OCI-LY1 (cell line): ENCODE results near the gene C3orf18.

Source experiments
- H2AFZ ChIP-seq: fragments of 200-600 bp; sonication (generic), shearing (Covaris generic); 2 replicates; pipeline ENCODE4 v1.6.0; 2014; ENCODE audit warnings: antibody characterized with exemption, mild to moderate bottlenecking, low read length
- H3F3A ChIP-seq: fragments of 200-600 bp; sonication (generic), shearing (Covaris generic); 2 replicates; pipeline ENCODE4 v1.6.0; 2014; ENCODE audit warnings: mild to moderate bottlenecking, antibody characterized with exemption, low read length, moderate library complexity; ENCODE audit not compliant: insufficient read depth
- H3K27ac ChIP-seq: fragments of 200-600 bp; sonication (generic); 2 replicates; pipeline ENCODE4 v1.5.1; 2014; ENCODE audit warnings: low read length, mixed run types, mild to moderate bottlenecking, low read depth; ENCODE audit not compliant: poor library complexity, severe bottlenecking
- H3K27me3 ChIP-seq: fragments of 200-600 bp; sonication (generic); 2 replicates; pipeline ENCODE4 v1.6.0; 2014; ENCODE audit warnings: antibody characterized with exemption, mild to moderate bottlenecking, low read length, moderate library complexity; ENCODE audit not compliant: insufficient read depth
- H3K36me3 ChIP-seq: fragments of 200-600 bp; sonication (generic); 2 replicates; pipeline ENCODE4 v1.6.1; 2014; ENCODE audit warnings: mild to moderate bottlenecking, antibody characterized with exemption, low read length, moderate library complexity, mixed read lengths; ENCODE audit not compliant: insufficient read depth
- H3K4me1 ChIP-seq: fragments of 200-600 bp; sonication (generic); 2 replicates; pipeline ENCODE4 v1.5.1; 2014; ENCODE audit warnings: mild to moderate bottlenecking, low read length, moderate library complexity; ENCODE audit not compliant: insufficient read depth, severe bottlenecking
- H3K4me2 ChIP-seq: fragments of 200-600 bp; sonication (generic), shearing (Covaris generic); 2 replicates; pipeline ENCODE4 v1.6.1; 2014; ENCODE audit warnings: low read length
- H3K4me3 ChIP-seq: fragments of 200-600 bp; sonication (generic); 2 replicates; pipeline ENCODE4 v1.5.1; 2014; ENCODE audit warnings: low read length, low read depth, mild to moderate bottlenecking, mixed read lengths; ENCODE audit not compliant: poor library complexity, severe bottlenecking
- H3K79me2 ChIP-seq: fragments of 200-600 bp; shearing (Covaris generic); 2 replicates; pipeline ENCODE4 v1.6.1; 2016; ENCODE audit warnings: mixed run types, low read length, mixed read lengths; ENCODE audit not compliant: insufficient read depth
- H3K9ac ChIP-seq: fragments of 200-600 bp; sonication (generic), shearing (Covaris generic); 2 replicates; pipeline ENCODE4 v1.6.1; 2014; ENCODE audit warnings: mild to moderate bottlenecking, low read length, mixed read lengths
- H3K9me2 ChIP-seq: fragments of 200-600 bp; sonication (generic), shearing (Covaris generic); 2 replicates; pipeline ENCODE4 v1.6.1; 2014; ENCODE audit warnings: low read depth, mild to moderate bottlenecking, low read length, mixed read lengths
- H3K9me3 ChIP-seq: fragments of 200-600 bp; shearing (Covaris generic); 2 replicates; pipeline ENCODE4 v1.6.1; 2014; ENCODE audit warnings: low read length, mixed read lengths
- H4K20me1 ChIP-seq: fragments of 200-600 bp; sonication (generic), shearing (Covaris generic); 2 replicates; pipeline ENCODE4 v1.6.0; 2016; ENCODE audit warnings: mild to moderate bottlenecking, low read length; ENCODE audit not compliant: insufficient read depth
- CTCF ChIP-seq: fragments of 200-600 bp; sonication (generic), shearing (Covaris generic); IDR thresholded peaks from 2 replicates; pipeline ENCODE4 v1.5.1; 2017; ENCODE audit warnings: mild to moderate bottlenecking, antibody characterized with exemption, low read length, moderate library complexity, mixed read lengths
- EZH2 ChIP-seq: fragments of 200-600 bp; sonication (generic), shearing (Covaris generic); IDR thresholded peaks from 2 replicates; pipeline ENCODE4 v1.8.0; 2017; ENCODE audit warnings: borderline replicate concordance, mixed run types, mild to moderate bottlenecking, antibody characterized with exemption, low read length, moderate library complexity, mixed read lengths

The C3orf18 gene

GRCh38 chr3:50512131-50512530, 55.4 kb downstream of the C3orf18 start:
- Histone ChIP-seq H3K9ac (no peak overlapping the region), H3K27me3 (peaks cover 13% of the 10 kb centered on the region; the same call in 1 of the 2 replicates), H3K4me3 (no peak overlapping the region), H3K9me2 (no peaks in the 10 kb centered on the region), H3K9me3 (no peaks in the 10 kb centered on the region), H4K20me1 (no peaks in the 10 kb centered on the region), H3K4me2 (no peak overlapping the region), H3K27ac (no peak overlapping the region), H3K36me3 (no peaks in the 10 kb centered on the region), H3F3A (no peaks in the 10 kb centered on the region), H3K79me2 (no peaks in the 10 kb centered on the region), H3K4me1 (no peaks in the 10 kb centered on the region), H2AFZ (no peak overlapping the region)
- TF ChIP-seq CTCF, result no peak
- TF ChIP-seq EZH2, result no peak

GRCh38 chr3:50510325-50510724, 57.2 kb downstream of the C3orf18 start:
- no peaks in the 10 kb centered on the region for H3F3A ChIP-seq
- TF ChIP-seq EZH2 (no peak), CTCF (no peak)
- H3K27ac ChIP-seq, result no peak overlapping the region
- H3K9me2 ChIP-seq, result no peaks in the 10 kb centered on the region
- H2AFZ ChIP-seq, result no peak overlapping the region
- no peaks in the 10 kb centered on the region for H3K36me3 ChIP-seq
- H3K4me3 ChIP-seq, result no peak overlapping the region
- H3K9me3 ChIP-seq, result no peaks in the 10 kb centered on the region
- H3K79me2 ChIP-seq, result no peaks in the 10 kb centered on the region
- H4K20me1 ChIP-seq, result no peaks in the 10 kb centered on the region
- H3K27me3 ChIP-seq, result 0 out of 2 replicates have a peak, but pooled peaks cover 8% of the 10 kb centered on the region
- H3K9ac ChIP-seq, result no peak overlapping the region
- H3K4me1 ChIP-seq, result no peaks in the 10 kb centered on the region
- H3K4me2 ChIP-seq, result no peak overlapping the region

GRCh38 chr3:50509715-50510114, 57.8 kb downstream of the C3orf18 start:
- no peaks in the 10 kb centered on the region for H4K20me1 ChIP-seq
- H3K79me2 ChIP-seq, result no peaks in the 10 kb centered on the region
- H3K36me3 ChIP-seq, result no peaks in the 10 kb centered on the region
- H3K27me3 ChIP-seq, result 0 out of 2 replicates have a peak, but pooled peaks cover 8% of the 10 kb centered on the region
- H2AFZ ChIP-seq, result no peak overlapping the region
- no peak overlapping the region for H3K4me3 ChIP-seq
- no peaks in the 10 kb centered on the region for H3K9me3 ChIP-seq
- H3K9me2 ChIP-seq, result no peaks in the 10 kb centered on the region
- no peak for TF ChIP-seq EZH2
- no peaks in the 10 kb centered on the region for H3F3A ChIP-seq
- H3K9ac ChIP-seq, result no peak overlapping the region
- no peak overlapping the region for H3K4me2 ChIP-seq
- H3K27ac ChIP-seq, result no peak overlapping the region
- no peaks in the 10 kb centered on the region for H3K4me1 ChIP-seq

- H3K27me3 ChIP-seq, result 0 out of 2 replicates have a peak, but pooled peaks cover 8% of the 10 kb centered on the region
- H3K4me3 ChIP-seq, result no peak overlapping the region
- no peaks in the 10 kb centered on the region for H3K36me3 ChIP-seq
- no peak overlapping the region for H3K9ac ChIP-seq
- H3K9me3 ChIP-seq, result no peaks in the 10 kb centered on the region
- no peaks in the 10 kb centered on the region for H3K79me2 ChIP-seq
- H2AFZ ChIP-seq, result no peak overlapping the region
- no peaks in the 10 kb centered on the region for H3F3A ChIP-seq
- H3K4me2 ChIP-seq, result no peak overlapping the region
- H3K4me1 ChIP-seq, result no peaks in the 10 kb centered on the region
- H3K27ac ChIP-seq, result no peak overlapping the region
- H4K20me1 ChIP-seq, result no peaks in the 10 kb centered on the region
- H3K9me2 ChIP-seq, result no peaks in the 10 kb centered on the region
- no peak for TF ChIP-seq CTCF
- TF ChIP-seq EZH2, result no peak
These were observed 58.7 kb downstream of the C3orf18 start for GRCh38 chr3:50508821-50509220.
